Astrocyte of the cerebellum (primary cell): Measurements from ENCODE around the gene TLDC2.

ENCODE experiments used
- DNase-seq: peaks from one replicate; pipeline ENCODE4 v3.0.0-alpha.2; 2011; ENCODE audit warnings: low read depth
- H3K4me3 ChIP-seq: 2 replicates; pipeline ENCODE4 v1.5.1; 2011; ENCODE audit warnings: mild to moderate bottlenecking, low read depth, low read length, moderate library complexity
- CTCF ChIP-seq: IDR thresholded peaks from 2 replicates; pipeline ENCODE4 v1.5.1; 2012; ENCODE audit warnings: low read length, low read depth, moderate library complexity, mild to moderate bottlenecking; ENCODE audit errors: missing control alignments
- in situ Hi-C: cut with HindIII; loops from 2 replicates; pipeline ENCODE4 v1.10.0; 2017; ENCODE audit warnings: low sequenced_read_pairs

The TLDC2 gene

GRCh38 chr20:36919715-36920333, 43.9 kb downstream of the TLDC2 start:
- DNase-seq = peak; percentile 53
- in situ Hi-C loops = no loop called here
- peak; percentile 95 for TF ChIP-seq CTCF
- H3K4me3 ChIP-seq = no peak overlapping the region

- H3K4me3 ChIP-seq = no peak overlapping the region
- TF ChIP-seq CTCF = no peak
- in situ Hi-C loops = no loop called here
- no peak for DNase-seq
Observed at GRCh38 chr20:36920334-36920730, 44.4 kb downstream of the TLDC2 start.

GRCh38 chr20:36924167-36925045, 48.5 kb downstream of the TLDC2 start:
- in situ Hi-C loops = no loop called here
- H3K4me3 ChIP-seq = no peak overlapping the region
- TF ChIP-seq CTCF = no peak
- no peak for DNase-seq

- no peak for DNase-seq
- no peak overlapping the region for H3K4me3 ChIP-seq
- no peak for TF ChIP-seq CTCF
- in situ Hi-C loops = no loop called here
Observed at GRCh38 chr20:36925234-36925633, 49.3 kb downstream of the TLDC2 start.

GRCh38 chr20:36926653-36927200, 50.8 kb downstream of the TLDC2 start:
- in situ Hi-C loops = no loop called here
- no peak for DNase-seq
- no peak overlapping the region for H3K4me3 ChIP-seq
- TF ChIP-seq CTCF = no peak

- TF ChIP-seq CTCF = no peak
- H3K4me3 ChIP-seq = no peak overlapping the region
- DNase-seq = no peak
- in situ Hi-C loops = no loop called here
Observed at GRCh38 chr20:36927704-36928103, 51.8 kb downstream of the TLDC2 start.
